GM12864 (cell line): ENCODE measurements around the gene SCRN2.

Experiments used
- DNase-seq: peaks from one replicate; pipeline ENCODE4 v3.0.0-alpha.2; 2011; ENCODE audit warnings: low read depth
- H3K4me3 ChIP-seq: 2 replicates; pipeline ENCODE4 v1.5.1; 2011; ENCODE audit warnings: mild to moderate bottlenecking, low read depth, low read length, control low read depth
- TF ChIP-seq, protein P1 (sequence below): IDR thresholded peaks from 2 replicates; pipeline ENCODE4 v1.5.1; 2011; ENCODE audit warnings: low read depth, mild to moderate bottlenecking, moderate library complexity, low read length, control low read depth, inconsistent platforms; ENCODE audit errors: missing control alignments

The SCRN2 gene

DNA sequence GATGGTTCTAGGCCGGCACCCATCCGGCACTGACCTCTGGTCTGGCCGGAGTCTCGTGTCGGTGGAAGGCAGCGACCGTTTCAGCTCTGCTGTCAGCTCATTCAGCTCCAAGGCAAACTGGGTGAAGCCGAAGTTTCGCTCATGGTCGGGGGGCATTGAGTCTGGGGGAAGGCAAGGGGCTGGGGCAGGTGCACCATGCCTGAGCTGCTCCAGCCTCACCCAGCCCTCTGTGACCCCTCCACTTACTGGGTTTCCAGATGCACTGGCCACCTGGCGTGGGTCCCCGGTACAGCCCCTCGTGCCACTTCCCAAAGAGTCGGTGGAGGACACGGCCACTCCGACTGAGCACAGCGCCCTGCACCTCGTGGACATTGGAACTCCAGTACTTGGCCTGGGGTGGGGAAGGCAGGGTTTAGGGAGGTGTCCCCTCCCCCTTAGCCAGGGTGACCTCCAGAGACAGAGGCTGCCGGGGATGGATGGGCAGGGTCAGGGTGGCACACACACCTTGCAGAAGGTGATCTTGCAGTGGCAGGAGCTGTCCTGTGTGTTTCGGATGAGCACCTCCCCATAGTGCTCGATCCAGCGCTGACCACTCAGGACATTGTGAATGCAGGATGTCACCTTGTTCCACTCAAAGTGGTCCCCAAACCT, 32.1 kb downstream of the SCRN2 start:
- DNase-seq, result no peak
- H3K4me3 ChIP-seq, result no peak overlapping the region
- TF ChIP-seq, protein P1, sequence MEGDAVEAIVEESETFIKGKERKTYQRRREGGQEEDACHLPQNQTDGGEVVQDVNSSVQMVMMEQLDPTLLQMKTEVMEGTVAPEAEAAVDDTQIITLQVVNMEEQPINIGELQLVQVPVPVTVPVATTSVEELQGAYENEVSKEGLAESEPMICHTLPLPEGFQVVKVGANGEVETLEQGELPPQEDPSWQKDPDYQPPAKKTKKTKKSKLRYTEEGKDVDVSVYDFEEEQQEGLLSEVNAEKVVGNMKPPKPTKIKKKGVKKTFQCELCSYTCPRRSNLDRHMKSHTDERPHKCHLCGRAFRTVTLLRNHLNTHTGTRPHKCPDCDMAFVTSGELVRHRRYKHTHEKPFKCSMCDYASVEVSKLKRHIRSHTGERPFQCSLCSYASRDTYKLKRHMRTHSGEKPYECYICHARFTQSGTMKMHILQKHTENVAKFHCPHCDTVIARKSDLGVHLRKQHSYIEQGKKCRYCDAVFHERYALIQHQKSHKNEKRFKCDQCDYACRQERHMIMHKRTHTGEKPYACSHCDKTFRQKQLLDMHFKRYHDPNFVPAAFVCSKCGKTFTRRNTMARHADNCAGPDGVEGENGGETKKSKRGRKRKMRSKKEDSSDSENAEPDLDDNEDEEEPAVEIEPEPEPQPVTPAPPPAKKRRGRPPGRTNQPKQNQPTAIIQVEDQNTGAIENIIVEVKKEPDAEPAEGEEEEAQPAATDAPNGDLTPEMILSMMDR, result no peak

GRCh38 chr17:47808036-47808829, 32.8 kb downstream of the SCRN2 start:
- no peak for DNase-seq
- TF ChIP-seq, protein P1, result no peak
- no peak overlapping the region for H3K4me3 ChIP-seq

DNA sequence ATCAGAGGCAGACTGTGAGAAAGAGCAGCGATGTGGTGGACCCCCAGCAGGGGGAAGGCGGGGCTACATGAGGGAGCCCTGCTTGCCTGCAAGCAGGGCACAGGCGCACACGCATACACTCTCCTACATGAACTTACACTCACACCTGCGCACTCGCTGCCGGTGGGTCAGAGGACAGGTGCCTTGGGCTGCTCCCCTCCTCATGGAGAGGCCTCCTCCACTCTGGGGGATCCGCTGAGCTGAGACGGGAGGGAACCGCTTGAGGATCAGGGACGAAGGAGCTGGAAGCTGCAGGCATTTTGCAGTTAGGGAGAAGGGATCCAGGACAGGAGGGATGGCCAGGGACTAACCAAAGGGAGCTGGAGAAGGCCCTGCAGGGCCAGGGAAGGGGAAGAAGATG, 33.7 kb downstream of the SCRN2 start:
- H3K4me3 ChIP-seq, result no peak overlapping the region
- DNase-seq, result no peak
- TF ChIP-seq, protein P1, result no peak

- no peak overlapping the region for H3K4me3 ChIP-seq
- DNase-seq, result no peak
- TF ChIP-seq, protein P1, result no peak
Observed at GRCh38 chr17:47806913-47807255, 34.2 kb downstream of the SCRN2 start.

GRCh38 chr17:47806026-47806912, 34.8 kb downstream of the SCRN2 start:
- TF ChIP-seq, protein P1, result no peak
- no peak overlapping the region for H3K4me3 ChIP-seq
- DNase-seq, result no peak

DNA sequence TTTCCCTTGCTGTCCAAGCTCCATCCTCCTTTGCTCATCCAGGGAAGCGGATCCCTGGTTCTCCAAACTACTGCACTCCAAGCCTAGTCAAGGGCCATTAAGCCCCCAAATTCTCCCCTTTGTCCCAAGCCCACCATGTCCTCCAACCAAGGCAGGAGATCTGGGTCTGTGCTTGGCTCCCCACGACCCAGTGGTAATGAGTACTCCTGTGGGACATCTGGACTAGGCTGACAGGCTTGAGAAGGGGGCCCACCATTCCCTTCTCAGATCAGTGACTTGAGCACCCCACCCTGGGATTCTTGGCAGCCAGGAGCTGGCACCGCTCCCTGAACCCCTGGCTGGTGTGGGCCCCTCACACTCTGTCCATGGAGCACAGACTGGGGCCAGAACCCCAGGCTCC, 36.6 kb downstream of the SCRN2 start:
- DNase-seq, result no peak
- no peak overlapping the region for H3K4me3 ChIP-seq
- TF ChIP-seq, protein P1, result no peak
